ELR (cell line): ENCODE data around the gene ATPAF1.

Source experiments
- DNase-seq: peaks from one replicate; pipeline ENCODE4 v3.0.0-alpha.2; 2015; ENCODE audit warnings: low read depth

Gene ATPAF1

DNA sequence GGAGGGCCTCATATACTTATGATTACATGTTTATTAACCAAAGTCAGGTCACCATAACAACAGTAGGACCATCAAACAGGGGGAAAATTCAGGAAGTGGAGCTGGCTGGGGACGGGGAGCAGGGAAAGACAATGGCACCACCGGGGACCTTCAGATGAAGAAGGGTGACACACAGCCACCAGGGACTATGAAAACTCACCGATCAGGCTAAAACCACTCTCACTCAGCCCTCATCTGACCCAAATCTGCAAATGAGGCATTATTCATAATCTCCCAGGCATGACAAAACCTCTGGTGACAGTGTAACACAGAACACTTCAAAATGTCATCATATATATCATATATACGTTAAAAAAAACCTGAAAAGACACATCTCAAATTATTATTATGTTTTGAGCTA lies 75.3 kb downstream of the ATPAF1 start:
- DNase-seq: no peak

DNA sequence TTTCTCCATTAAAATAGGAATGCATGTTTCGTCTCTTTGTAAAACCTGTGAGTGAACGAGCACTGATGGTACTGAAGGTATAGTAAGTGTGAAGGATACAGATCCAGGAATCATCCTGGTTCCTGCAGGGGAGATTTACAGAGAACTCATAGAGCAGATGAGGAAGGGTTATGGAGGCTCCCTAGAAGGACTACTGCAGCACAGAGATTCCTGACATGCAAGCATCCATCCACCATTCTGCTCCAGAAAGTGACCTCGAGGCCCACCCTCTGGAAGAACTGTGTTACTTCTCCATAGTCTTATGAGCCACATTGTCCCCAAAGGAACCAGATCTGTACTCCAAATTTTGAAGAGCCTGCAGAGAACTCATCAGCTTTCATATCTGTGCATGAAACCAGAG lies 78.6 kb downstream of the ATPAF1 start:
- DNase-seq: no peak

DNA sequence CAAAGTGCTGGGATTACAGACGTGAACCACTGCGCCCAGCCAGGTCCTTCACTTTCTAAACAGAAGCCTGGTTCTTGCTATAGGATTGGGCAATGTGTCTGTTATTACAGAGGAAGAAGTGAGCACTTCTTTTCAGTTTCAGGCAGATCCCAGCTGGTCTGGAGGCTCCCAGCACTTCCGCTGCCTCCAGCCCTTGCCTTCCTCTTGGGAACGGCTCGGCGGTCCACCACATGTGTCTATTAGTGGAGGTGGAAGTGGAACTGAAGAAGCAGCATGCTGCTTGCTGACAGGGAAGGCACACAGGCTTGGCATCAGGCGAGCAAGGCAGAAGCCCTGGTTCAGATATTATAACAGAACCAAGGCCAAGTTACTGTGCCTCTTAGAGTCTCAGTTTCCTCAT lies 81.1 kb downstream of the ATPAF1 start:
- DNase-seq: no peak

DNA sequence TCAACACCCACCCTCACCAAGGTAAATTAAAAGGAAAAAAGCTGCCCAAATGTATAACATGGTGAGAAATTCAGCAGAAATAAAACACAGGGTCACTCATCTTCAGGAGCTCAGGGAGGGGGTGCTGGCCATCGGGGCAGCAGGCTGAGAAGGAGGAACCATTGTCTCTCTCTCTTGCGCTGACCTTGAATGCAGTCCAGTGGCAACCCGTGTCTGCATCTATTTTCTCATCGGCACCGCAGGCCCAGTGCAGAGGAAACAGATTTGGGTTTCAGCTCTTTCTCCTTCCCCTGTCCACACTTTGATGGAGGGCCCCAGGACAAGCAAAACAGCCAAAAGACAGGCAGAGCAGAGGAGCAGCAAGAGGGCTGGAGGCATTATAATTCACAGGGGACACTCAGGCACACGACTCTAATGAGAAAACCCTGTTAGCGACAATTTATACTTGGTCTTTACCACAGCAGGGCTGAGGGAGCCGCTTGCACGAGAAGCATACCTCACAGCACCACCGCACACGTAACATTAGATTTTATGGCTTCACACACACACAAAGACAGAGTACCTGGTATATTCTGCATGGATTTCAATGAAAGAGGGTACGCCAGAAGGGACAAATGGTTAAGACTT lies 82.7 kb downstream of the ATPAF1 start:
- no peak for DNase-seq

DNA sequence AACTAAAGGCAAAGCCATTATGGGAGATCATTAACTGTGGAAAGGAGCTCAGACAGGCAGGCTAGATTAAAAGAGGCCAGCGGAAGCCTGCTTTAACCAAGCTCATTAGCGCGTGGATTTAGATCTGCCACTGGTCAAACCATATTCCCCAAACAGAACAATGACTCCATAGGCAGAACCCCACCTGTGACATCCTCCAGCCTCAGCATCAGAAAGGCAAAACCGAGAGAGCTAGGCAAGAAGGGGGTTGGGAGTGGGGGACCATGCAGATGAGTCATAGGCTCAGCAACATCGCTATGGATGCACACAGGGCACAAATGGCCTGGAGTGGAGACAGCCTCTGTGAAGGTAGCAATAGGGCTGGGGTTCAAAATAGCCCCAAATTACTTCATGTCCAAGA lies 84.7 kb downstream of the ATPAF1 start:
- DNase-seq: no peak

DNA sequence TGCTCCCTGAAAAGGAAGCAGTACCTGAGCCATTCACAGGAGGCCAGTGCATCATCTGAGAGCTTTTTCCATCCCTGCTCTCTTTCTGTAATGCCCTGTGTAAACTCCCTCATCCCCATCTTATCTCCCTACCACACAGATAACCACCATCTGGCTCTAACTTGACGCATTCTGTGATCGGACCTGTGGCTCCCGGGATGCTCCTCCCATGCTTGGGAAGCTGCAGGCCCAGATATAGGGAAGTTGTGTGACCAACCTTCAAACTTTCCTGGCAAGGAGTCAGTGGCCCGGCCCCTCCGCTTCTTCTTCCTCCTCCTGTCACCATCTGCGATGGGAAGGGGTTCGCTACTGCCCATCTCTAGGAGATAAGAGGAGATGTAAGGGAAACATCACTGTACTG lies 85.2 kb downstream of the ATPAF1 start:
- no peak for DNase-seq
